ENCODE measurements around the gene SNX13.
A peak's percentile ranks its signal among the peaks of the same experiment; 100 is the strongest.
"Not testable (repeated sequence)": the region's sequence is repeated elsewhere in the genome, so short reads cannot be mapped to it uniquely, and the experiment has no call there.

The SNX13 gene

DNA sequence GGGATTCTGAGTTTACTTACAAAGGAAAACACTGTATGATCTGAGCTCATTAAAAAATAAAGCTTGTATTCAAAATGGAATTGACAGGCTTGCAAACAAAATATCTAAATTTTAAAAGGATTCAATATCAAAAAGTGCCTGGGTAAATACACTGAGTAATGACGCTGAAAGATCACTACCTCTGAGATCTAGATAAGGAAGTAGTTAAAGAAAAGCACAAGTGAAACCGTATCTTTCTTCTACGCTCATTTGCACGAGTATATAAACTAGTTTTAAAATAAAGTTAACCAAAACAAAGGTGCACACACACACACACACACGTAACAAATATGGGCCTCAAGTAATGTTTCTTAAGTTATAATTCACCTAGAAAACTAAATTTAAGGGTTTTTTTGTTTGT, 93.4 kb downstream of the SNX13 start:
- no peak for DNase-seq

DNA sequence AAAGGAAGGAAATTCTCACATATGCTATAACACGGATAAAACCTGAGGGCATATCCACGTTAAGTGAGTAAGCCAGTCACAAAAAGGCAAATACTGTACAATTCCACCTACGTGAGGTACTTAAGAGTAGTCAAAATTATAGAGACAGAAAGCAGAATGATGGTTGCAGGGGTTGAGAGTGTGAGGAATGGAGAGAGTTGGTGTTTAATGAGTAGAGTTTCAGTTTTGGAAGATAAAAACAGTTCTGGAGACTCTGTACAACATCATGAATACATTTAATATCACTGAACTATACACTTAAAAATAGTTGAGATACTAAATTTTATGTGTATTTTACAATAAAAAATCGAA, 95.1 kb downstream of the SNX13 start:
- DNase-seq, result no peak

DNA sequence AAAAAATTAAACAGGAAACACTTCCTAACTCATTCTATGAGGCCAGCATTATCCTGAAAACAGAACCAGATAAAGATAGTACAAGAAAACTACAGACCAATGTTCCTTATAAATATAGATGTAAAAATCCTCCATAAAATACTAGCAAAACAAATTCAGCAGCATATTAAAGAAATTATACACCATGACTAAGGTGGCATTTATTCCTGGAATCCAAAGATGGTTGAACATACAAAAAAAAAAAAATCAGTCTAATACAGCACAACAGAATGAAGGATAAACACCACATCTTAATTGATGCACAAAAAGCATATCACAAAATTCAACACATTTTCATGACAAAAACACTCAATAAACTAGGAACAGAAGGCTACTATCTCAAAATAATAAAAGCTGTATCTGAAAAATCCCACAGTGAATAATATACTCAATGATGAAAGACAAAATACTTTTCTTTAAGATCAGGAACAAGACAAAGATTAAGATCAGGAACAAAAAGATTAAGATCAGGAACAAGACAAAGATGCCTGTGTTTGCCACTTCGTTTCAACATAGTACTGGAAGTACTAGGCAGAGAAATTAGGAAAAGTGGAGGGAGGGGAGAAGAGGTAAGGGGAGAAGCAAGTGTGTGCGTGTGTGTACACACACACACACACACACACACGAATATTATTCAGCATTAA, 95.6 kb downstream of the SNX13 start:
- DNase-seq, result no peak

DNA sequence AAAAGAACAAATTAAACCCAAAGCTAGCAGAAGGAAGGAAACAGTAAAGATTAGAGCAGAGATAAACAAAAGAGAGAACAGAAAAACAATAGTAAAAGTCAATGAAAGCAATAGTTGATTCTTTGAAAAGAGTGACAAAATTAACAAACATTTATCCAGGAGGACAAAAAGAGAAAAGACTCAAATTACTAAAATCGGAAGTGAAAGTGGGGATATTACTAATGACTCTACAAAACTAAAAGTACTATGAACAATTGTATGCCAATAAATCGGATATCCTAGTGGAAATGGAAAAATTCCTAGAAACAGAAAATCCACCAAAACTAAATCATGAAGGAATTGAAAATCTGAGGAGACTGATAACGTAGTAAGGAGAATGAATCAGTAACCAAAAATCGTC, 96.3 kb downstream of the SNX13 start:
- no peak for DNase-seq

DNA sequence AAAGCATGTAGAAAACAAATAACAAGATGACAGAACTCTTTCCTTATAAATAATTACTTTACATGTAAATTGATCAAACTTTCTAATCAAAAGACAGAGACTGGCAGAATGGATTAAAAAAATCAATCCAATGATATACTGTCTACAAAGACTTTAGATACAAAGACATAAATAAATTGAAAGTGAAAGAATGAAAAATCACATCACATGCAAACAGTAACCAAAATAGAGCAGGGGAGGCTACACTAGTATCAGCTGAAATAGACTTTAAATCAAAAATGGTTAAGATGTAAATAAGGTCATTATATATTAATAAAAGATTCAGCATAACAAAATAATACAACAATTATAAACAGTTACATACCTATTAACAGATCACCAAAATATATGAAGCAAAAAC, 97.3 kb downstream of the SNX13 start:
- DNase-seq, result no peak

DNA sequence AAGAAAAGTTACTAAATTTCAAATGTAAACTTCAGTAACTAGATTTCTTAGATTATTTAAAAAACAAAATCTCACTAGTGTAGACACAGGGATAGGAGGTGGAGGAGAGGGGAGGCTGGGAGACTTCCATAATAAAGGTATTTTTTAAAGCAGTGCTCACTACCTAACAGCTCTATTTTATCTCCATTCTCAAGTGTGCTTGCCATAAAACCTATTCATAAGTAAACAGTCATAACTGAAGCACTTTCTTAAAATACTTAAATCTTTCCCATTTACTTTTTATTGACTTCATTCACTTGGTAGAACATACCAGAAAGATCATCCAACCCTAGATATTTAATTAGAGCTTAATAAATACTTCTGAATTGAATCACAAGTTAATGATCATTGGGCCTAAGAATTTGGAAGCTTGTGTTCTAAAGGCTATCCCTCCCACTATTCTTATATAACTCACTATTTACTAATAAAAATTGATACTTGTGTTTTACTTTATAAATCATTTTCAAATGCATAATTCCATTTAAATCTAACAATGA, 107.4 kb downstream of the SNX13 start:
- no peak for DNase-seq

DNA sequence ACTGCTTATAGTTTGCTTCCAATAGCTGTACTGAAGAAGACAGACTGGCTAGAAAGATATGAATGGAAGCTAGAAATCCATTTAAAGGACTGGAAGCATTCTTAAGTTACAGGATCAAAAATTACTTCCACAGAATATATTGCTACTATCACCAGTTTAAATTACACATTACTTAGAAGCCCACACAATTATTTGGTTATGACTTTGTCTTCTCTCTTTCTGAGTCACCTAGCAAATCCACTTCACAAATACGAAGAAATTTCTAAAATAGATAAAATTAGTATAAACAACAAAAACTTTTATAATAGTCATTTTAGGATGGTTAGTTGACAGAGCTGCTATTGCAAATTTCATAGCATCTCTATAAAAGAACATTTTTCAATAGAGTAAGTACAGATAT, 108.1 kb downstream of the SNX13 start:
- no peak for DNase-seq

DNA sequence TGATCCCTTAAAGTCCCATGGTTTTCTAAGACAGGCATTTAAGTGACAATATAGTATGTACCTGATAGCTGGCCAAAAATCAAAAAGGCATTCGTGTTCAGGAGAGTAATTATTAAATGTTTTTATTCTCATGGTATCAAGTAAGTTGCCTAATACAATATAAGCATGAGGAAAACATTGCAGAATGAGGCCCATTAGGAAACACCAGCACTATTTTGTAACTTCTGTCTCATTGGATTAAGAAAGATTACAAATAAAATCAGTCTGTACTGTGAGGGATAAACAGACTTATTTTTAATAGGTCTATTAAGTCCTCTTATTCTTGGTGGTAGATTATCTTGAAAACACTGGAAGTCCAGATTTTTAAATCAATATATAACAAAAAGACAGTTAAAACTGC, 110.1 kb downstream of the SNX13 start:
- no peak for DNase-seq

DNA sequence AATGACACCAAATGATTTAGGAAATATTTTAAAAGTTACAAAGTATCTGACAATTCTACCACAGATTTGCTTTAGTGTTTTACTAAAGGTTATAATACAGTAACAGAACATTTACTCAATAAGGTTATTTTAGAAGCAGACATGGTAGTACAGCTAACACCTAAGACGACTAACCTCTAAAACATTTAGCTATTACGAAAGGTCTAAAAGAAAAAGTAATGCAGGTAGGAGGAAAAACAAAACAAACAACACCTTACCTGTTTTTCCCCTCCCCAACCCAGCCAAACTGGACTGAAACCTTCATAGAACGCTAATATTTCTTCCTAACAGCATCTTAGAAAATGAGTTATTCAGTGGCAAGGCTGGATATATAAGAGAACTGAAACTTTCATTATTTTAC, 111.3 kb downstream of the SNX13 start:
- no peak for DNase-seq

DNA sequence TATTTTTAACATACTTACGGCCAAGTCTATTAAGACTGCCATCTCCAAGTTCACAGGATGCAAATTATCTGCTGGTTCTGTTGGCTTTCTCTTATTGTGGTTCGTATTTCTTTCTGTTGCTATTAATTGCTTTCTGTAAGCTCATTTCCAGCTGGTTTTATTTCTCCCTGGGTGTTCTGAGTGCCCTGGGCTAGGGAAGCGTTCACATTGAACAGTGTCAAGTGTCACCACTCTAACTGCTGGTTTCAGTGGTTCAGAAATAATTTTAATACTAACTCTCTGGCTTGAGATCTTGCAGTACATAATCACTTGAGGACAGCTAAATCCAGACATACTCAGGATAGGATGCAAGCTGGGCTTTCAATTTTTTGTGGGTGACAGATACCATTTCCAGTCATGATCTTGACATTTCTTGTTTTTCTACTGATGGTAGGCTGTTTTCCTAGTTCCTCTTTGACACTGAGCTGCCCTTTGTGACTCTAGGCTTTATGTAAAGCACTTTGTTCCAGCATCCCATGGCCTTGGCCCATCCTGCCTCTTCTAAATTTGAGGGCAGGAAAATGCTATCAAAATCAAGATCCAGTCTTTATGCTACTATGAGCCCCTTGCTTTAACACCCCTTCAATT, 117.6 kb downstream of the SNX13 start:
- no peak for DNase-seq

DNA sequence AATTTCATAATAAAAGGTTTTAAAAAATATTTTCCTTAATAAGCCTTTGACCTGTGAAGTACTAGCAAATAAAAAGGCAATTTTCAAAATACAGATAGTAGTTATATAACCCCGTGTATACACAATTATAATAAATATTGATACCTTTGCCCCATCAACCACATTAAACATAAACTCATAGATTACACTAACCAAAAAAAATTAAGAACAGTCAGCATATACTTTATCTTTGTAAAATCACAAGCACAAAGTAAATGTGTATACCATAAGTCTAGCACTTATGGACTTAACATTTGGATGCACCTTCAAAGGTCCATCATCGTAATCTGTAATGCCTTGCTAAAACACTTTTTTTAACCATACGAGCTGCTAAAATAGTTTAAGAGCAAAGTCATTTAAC, 123.4 kb downstream of the SNX13 start:
- DNase-seq, result no peak

DNA sequence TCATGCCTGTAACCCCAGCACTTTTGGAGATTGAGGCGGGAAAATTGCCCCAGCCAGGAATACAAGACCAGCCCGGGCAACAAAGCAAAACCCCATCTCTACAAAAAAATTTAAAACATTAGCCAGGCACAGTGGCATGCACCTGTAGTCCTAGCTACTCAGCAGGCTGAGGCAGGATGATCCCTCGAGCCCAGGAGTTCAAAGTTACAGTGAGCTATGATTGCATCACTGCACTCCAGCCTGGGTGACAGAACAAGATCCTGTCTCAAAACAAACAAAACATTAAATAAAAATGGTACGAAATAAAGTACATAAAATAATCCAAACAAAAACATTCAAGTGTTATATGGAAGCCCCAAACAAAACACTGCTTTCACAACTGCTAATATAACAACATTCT, 125.0 kb downstream of the SNX13 start:
- no peak for DNase-seq

DNA sequence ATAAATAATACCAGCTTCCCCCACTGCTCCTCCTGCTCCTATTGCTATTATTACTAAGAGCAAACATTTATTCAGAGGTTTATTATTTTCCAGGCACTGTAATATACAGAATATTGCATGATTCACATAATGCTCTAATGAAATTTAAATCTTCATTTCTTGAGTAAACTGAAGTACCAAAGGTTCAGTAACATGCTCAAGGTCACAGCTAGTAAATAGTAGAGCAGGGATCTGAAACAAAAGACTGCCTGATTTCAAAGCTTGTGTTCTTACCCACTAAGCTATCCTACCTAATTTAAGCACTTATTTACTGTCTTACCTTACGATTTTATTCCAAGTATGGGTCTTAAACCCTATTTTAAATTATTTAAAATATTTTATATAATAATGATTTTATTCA, 126.2 kb downstream of the SNX13 start:
- no peak for DNase-seq

DNA sequence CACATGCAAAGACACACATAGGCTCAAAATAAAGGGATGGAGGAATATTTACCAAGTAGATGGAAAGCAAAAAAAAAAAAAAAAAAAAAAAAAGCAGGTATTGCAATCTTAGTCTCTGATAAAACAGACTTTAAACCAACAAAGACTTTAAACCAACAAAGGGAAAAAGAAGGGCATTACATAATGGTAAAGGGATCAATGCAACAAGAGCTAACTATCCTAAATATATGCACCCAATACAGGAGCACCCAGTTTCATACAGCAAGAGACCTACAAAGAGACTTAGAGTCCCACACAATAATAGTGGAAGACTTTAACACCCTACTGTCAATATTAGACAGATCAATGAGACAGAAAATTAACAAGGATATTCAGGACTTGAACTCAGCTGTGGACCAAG, 131.1 kb downstream of the SNX13 start:
- not testable (repeated sequence) for DNase-seq

DNA sequence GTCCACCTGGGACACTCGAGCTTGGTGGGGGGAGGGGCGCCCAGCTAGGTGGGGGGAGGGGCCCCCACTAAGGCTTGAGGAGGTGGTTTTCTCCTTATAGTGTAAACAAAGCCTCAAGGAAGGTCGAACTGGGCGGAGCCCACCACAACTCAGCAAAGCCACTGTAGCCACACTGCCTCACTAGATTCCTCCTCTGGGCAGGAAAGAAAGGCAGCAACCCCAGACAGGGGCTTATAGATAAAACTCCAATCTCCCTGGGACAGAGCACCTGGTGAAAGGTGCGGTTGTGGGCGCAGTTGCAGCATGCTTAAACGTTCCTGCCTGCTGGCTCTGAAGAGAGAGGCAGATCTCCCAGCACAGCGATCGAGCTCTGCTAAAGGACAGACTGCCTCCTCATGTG, 133.1 kb downstream of the SNX13 start:
- no peak for DNase-seq

DNA sequence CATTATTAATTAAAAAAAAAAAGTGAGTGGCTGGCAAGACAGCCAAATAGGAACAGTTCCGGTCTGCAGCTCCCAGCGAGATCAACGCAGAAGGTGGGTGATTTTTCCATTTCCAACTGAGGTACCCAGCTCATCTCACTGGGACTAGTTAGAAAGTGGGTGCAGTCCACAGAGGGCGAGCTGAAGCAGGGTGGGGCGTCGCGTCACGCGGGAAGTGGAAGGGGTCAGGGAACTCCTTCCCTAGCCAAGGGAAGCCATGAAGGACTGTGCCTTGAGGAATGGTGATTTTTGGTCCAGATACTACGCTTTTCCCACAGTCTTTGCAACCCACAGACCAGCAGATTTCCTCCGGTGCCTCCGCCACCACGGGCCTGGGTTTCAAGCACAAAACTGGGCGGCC, 133.7 kb downstream of the SNX13 start:
- DNase-seq, result no peak

DNA sequence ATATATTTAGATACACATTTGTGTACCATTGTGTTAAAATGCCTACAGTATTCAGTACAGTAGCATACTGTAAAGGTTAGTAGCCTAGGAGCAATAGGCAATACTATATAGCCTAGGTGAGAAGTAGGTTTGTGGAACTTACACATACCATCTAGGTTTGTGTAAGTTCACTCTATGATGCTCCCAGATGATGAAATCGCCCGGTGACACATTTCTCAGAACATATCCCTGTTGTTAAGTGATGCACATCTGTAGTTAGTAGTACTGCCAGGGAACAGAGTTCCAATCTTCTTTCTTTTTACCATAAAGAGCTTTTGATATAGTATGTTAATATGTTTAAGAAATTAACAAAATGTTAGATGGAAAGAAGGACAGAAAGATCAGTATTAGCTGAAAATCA, 138.2 kb downstream of the SNX13 start:
- DNase-seq, result no peak

DNA sequence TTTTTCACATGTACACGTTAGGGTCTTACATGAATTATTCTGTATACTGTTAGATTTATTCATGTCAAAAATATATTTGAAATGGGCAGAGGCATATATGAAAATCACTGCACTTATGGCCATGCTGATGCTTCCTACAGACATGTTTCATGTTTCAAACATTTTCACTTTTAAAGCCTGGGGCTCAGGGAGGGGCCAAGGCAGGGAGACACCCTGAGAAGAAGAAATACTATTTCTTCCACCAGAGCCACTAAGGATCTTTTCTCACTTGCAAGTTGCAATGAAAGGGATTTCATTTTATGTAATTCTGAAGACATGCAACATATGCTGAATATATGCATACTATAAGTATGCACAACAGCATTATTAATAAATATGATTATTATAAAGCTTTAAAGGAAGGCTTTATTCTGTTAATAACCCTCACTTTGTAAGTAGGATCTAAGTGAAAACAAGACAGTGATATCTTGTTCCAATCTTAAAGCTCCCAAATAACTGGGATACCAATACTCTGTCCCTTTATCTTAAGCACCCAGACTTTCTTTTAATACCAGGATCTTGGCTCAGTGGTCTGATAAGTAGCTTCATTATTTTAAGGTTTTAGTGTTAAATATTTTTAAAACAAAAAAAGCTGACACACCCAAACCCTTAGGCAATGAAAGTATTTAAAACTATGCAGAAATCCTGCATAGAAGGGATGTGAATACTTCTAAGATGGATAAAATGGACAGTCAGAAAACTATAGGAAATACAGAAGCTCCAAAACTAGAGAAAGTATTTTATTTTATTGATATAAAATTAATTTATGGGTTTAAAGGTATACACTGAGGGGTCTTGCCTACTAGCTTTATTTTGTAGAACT, 148.0 kb downstream of the SNX13 start:
- DNase-seq, result no peak

DNA sequence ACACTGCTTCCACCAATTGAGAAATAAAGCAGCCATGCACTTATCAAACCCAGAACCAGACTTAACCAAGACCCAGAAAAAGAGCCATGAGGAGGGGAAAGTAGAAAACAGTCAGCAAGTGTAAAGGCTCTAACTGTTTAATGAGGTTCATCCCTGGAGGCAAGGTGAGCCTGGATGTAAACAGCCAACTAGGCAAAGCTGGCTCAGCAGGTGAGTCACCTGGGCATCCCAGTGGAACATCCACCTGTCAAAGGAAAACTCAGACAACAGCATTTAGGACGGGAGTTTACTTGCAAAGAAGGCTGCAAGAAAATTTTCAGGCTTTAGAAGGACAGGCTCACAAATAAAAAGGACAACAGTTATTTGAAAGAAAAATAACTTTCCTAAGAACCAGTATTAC, 153.0 kb downstream of the SNX13 start:
- DNase-seq, result peak; percentile 26

DNA sequence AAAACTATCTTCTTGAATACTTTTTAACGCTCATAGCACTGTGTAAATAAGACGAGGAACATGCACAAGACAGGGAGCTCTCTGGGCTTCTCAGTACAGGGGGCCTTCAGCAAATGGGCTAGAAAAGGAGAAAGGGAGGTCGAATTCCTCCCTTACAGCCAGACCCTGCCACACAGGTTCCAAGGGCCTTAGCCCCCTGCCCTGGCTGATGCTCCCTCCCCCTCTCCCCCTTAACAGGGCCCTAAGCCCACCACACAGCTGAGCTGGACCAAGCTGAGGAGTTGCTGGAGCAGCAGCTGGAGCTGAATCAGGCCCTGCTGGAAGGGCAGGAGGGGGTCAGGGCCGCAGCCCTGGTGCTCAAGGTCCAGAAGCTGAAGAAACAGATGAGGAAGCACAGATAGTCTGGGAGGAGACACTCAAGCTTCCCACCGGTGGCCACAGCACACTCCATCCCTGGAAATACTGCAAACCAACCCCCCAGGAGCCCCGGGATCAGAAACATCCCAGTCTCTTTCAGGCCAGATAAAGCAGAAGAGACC, 153.9 kb downstream of the SNX13 start:
- no peak for DNase-seq

DNA sequence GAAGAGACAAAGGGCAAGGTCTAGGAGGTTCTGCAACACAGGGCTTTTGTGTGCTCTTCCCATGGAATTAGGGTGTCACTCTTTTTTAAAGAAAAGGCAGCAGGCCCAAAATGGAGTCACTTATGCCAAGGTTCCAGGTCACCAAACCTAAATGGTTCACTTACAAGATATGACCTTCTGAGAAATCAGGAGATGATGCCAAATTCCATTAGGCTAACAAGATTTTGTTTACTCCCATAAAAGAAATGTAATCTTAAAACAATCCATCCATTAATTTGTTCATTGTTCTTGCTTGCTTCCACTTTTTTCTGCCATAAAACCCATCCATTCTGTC, 158.1 kb downstream of the SNX13 start:
- no peak for DNase-seq

DNA sequence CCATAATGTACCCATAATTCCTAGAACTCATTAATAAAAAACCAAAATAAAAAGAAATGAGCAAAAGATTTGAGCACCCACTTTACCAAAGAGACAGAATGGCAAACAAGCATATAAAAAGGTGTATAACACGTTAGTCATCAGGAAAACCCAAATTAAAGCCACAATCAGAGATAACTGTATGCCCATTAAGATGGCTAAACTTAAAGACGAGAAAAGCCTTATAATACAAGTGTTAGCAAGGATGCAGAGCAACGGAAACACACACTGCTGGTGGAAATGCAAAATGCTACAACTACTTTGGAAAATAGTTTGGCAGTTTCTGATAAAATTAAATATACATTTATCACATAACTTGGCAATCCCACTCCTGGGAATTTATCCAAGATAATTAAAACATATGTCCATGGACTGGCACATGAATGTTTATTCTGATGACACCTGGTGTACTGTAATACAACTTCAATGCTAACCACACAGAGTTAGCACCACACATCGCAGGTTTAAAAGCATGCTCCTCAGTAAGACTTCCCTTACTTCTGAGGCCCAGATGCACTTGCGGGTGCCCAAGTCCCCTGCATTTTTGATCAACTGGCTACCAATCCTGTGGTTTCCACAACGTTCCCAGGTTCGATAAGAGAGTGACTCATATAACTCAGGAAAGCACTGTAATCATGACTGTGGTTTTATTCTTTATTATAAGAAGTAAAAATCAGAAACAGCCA, 158.6 kb downstream of the SNX13 start:
- DNase-seq, result peak; percentile 98

DNA sequence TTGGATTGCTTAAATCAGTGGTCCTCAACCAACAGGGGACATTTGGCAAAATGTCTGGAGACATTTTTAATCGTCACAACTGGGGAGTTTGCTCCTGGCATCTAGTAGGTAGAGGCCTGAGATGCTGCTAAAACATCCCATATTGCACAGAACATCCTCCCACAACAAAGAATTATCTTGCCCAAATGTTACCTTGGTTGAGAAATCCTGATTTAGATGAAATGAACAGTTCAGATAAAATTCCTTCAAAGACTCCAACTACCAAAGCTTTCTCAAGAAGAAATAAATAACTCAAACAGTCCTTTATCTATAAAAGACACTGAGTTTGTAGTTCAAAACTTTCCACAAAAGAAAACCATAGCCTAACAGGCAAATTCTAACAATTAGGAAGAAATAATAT, 160.9 kb downstream of the SNX13 start:
- peak; percentile 55 for DNase-seq

Data from NCI-H226 (cell line).